ENCODE results near the gene DNAH7.

GRCh38 chr2:196054631-196055030 lies 14.0 kb downstream of the DNAH7 start:
- TF ChIP-seq CTCF (conservative IDR thresholded peaks at IDR 0.05 in 1 of 2, IDR thresholded peaks at IDR 0.05 in 1 of 2; ENCODE audit: low read depth in 1 of 2, low read length in 2 of 2) (no peak), EZH2 (IDR thresholded peaks at IDR 0.05; ENCODE audit: low read length, missing control alignments) (no peak)

Measured in fibroblast of lung (primary cell).